HEK293 (cell line): ENCODE data around the gene MRO.

Experiments
- BCL11A ChIP-seq: fragments of 450-650 bp; formaldehyde crosslinking; IDR thresholded peaks from 2 replicates; pipeline ENCODE4 v1.5.1; 2016; ENCODE audit warnings: low read depth, missing biosample characterization, missing genetic modification characterization
- BCL11B ChIP-seq: fragments of 450-650 bp; formaldehyde crosslinking; IDR thresholded peaks from 2 replicates; pipeline ENCODE4 v1.5.1; 2016; ENCODE audit warnings: low read depth, missing biosample characterization, missing genetic modification characterization
- CTCF ChIP-seq: fragments of 450-650 bp; formaldehyde crosslinking; IDR thresholded peaks from 2 replicates; pipeline ENCODE4 v1.5.1; 2016; ENCODE audit warnings: missing biosample characterization, missing genetic modification characterization
- GLI2 ChIP-seq: fragments of 450-650 bp; formaldehyde crosslinking; IDR thresholded peaks from 2 replicates; pipeline ENCODE4; 2017; ENCODE audit warnings: missing biosample characterization, missing genetic modification characterization, low read depth, borderline replicate concordance
- IKZF3 ChIP-seq: fragments of 450-650 bp; IDR thresholded peaks from 2 replicates; pipeline ENCODE4 v1.5.0; 2018; ENCODE audit warnings: missing biosample characterization, mild to moderate bottlenecking, missing genetic modification characterization, moderate library complexity
- REST ChIP-seq: fragments of 450-650 bp; formaldehyde crosslinking; IDR thresholded peaks from 2 replicates; pipeline ENCODE4 v1.5.1; 2016; ENCODE audit warnings: missing biosample characterization, missing genetic modification characterization
- SCRT2 ChIP-seq: fragments of 450-650 bp; formaldehyde crosslinking; IDR thresholded peaks from 2 replicates; pipeline ENCODE4 v1.5.1; 2016; ENCODE audit warnings: missing biosample characterization, missing genetic modification characterization
- YY1 ChIP-seq: fragments of 450-650 bp; formaldehyde crosslinking; IDR thresholded peaks from 2 replicates; pipeline ENCODE4 v1.5.1; 2018; ENCODE audit warnings: missing biosample characterization, missing genetic modification characterization
- ZBTB1 ChIP-seq: fragments of 450-650 bp; formaldehyde crosslinking; IDR thresholded peaks from 2 replicates; pipeline ENCODE4 v1.5.1; 2016; ENCODE audit warnings: missing biosample characterization, missing genetic modification characterization
- ZBTB17 ChIP-seq: fragments of 450-650 bp; formaldehyde crosslinking; IDR thresholded peaks from 2 replicates; pipeline ENCODE4 v1.5.1; 2016; ENCODE audit warnings: missing biosample characterization, missing genetic modification characterization
- ZBTB21 ChIP-seq: fragments of 450-650 bp; formaldehyde crosslinking; IDR thresholded peaks from 2 replicates; pipeline ENCODE4 v1.5.1; 2017; ENCODE audit warnings: missing biosample characterization, missing genetic modification characterization
- ZBTB49 ChIP-seq: fragments of 450-650 bp; formaldehyde crosslinking; IDR thresholded peaks from 2 replicates; pipeline ENCODE4 v1.5.1; 2016; ENCODE audit warnings: missing biosample characterization, missing genetic modification characterization, low read depth
- ZNF391 ChIP-seq: fragments of 450-650 bp; formaldehyde crosslinking; IDR thresholded peaks from 2 replicates; pipeline ENCODE4 v1.5.1; 2016; ENCODE audit warnings: low read depth, missing biosample characterization, missing genetic modification characterization, borderline replicate concordance
- ZSCAN30 ChIP-seq: fragments of 450-650 bp; IDR thresholded peaks from 2 replicates; pipeline ENCODE4 v1.5.1; 2018; ENCODE audit warnings: missing biosample characterization, mild to moderate bottlenecking, missing genetic modification characterization, moderate library complexity

GRCh38 chr18:50792885-50793284, 26.9 kb downstream of the MRO start:
- TF ChIP-seq YY1 (no peak), CTCF (tag by site-specific recombination) (no peak), ZSCAN30 (tag by site-specific recombination) (no peak), ZBTB17 (no peak), REST (tag by site-specific recombination) (no peak), BCL11A (tag by site-specific recombination) (no peak), IKZF3 (no peak), ZNF391 (tag by site-specific recombination) (no peak), ZBTB49 (tag by site-specific recombination) (no peak), SCRT2 (tag by site-specific recombination) (no peak), GLI2 (tag by site-specific recombination) (no peak), BCL11B (tag by site-specific recombination) (no peak), ZBTB21 (tag by site-specific recombination) (no peak), ZBTB1 (no peak)
